ENCODE results near the gene TRPM3.

TRPM3 gene

DNA sequence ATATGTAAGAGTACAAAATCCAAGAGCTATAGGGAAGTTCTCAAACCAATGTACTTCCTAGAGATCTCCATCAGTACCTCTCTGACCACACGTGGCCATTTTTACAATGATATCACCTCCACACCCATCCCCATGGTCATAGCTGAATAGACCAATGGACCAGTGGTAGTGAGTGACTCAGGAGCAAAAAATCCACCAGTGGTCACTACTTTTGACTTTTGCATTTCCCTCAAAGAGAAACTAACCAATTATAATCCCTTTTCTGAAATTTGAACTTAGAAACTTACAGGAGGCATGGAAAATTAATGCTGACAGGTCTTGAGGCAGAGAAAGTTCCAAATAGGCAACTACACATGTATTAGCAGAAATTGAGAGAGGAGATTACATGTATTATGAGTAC lies 238.4 kb downstream of the TRPM3 start:
- H3K4me3 ChIP-seq (IDR thresholded peaks at IDR 0.05; ENCODE audit: insufficient read depth, low read depth, low read length): no peak overlapping the region
- no peak overlapping the region for H3K9ac ChIP-seq
- no peaks in the 10 kb centered on the region for H3K36me3 ChIP-seq (ENCODE audit: insufficient read depth)
- H4K20me1 ChIP-seq (ENCODE audit: insufficient read depth): no peaks in the 10 kb centered on the region
- no peak overlapping the region for H3K4me2 ChIP-seq
- no peak overlapping the region for H3K27ac ChIP-seq
- no peak overlapping the region for H2AFZ ChIP-seq (ENCODE audit: low read depth)
- no peaks in the 10 kb centered on the region for H3K27me3 ChIP-seq (ENCODE audit: insufficient read depth, low read depth)
- TF ChIP-seq, protein P1, sequence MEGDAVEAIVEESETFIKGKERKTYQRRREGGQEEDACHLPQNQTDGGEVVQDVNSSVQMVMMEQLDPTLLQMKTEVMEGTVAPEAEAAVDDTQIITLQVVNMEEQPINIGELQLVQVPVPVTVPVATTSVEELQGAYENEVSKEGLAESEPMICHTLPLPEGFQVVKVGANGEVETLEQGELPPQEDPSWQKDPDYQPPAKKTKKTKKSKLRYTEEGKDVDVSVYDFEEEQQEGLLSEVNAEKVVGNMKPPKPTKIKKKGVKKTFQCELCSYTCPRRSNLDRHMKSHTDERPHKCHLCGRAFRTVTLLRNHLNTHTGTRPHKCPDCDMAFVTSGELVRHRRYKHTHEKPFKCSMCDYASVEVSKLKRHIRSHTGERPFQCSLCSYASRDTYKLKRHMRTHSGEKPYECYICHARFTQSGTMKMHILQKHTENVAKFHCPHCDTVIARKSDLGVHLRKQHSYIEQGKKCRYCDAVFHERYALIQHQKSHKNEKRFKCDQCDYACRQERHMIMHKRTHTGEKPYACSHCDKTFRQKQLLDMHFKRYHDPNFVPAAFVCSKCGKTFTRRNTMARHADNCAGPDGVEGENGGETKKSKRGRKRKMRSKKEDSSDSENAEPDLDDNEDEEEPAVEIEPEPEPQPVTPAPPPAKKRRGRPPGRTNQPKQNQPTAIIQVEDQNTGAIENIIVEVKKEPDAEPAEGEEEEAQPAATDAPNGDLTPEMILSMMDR (conservative IDR thresholded peaks at IDR 0.05; ENCODE audit: low read depth, low read length): no peak
- H3K4me1 ChIP-seq (ENCODE audit: low read depth, poor library complexity, severe bottlenecking): no peaks in the 10 kb centered on the region
- H3K79me2 ChIP-seq (ENCODE audit: insufficient read depth, low read depth): no peaks in the 10 kb centered on the region

DNA sequence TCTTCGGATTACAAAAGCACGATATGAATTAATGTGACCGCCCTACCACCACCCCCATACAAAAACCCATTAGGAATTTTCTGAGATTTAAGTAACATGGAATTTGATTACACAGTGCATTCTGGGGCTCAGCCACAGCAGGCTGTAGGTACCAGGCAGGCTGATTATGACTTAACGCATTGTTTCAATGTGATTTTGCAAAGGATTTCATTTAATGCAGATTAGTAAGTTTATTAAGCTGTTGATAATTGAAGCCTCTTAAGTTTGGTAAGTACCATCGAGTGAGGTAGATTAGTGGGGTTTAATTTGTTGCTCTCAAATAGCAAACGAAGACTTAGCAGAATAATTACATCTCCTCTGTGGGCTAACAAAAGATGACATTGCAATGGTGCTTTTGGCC lies 240.1 kb downstream of the TRPM3 start:
- Histone ChIP-seq H3K4me3 (IDR thresholded peaks at IDR 0.05; ENCODE audit: insufficient read depth, low read depth, low read length) (no peak overlapping the region), H3K4me2 (no peak overlapping the region), H3K4me1 (ENCODE audit: low read depth, poor library complexity, severe bottlenecking) (no peaks in the 10 kb centered on the region), H3K79me2 (ENCODE audit: insufficient read depth, low read depth) (no peaks in the 10 kb centered on the region), H3K27me3 (ENCODE audit: insufficient read depth, low read depth) (no peaks in the 10 kb centered on the region), H2AFZ (ENCODE audit: low read depth) (no peak overlapping the region), H3K27ac (no peak overlapping the region), H3K9ac (no peak overlapping the region), H4K20me1 (ENCODE audit: insufficient read depth) (no peaks in the 10 kb centered on the region), H3K36me3 (ENCODE audit: insufficient read depth) (no peaks in the 10 kb centered on the region)
- TF ChIP-seq, protein P1 (conservative IDR thresholded peaks at IDR 0.05; ENCODE audit: low read depth, low read length): no peak

DNA sequence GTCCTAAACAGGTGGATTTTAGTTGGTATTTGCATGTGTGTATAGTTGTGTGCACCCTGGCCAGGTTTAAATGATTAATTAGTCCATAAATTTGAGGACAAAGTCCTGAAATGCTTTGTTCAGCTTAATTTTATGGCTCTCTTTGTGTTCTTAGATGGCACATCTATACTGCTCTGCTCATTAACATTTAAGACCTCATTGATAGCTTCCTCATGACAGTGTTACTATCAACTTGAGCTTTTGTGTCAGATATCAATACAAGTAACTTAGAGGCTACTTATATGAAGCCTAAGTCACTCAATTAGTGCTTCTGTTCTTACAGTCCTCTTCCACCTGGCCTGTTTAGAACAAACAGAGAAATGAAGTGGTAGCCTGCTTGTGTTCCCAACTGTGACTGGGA lies 240.9 kb downstream of the TRPM3 start:
- no peak overlapping the region for H3K27ac ChIP-seq
- H3K9ac ChIP-seq: no peak overlapping the region
- no peaks in the 10 kb centered on the region for H3K4me1 ChIP-seq (ENCODE audit: low read depth, poor library complexity, severe bottlenecking)
- H3K4me3 ChIP-seq (IDR thresholded peaks at IDR 0.05; ENCODE audit: insufficient read depth, low read depth, low read length): no peak overlapping the region
- no peak overlapping the region for H2AFZ ChIP-seq (ENCODE audit: low read depth)
- no peaks in the 10 kb centered on the region for H4K20me1 ChIP-seq (ENCODE audit: insufficient read depth)
- H3K27me3 ChIP-seq (ENCODE audit: insufficient read depth, low read depth): no peaks in the 10 kb centered on the region
- no peaks in the 10 kb centered on the region for H3K36me3 ChIP-seq (ENCODE audit: insufficient read depth)
- TF ChIP-seq, protein P1 (conservative IDR thresholded peaks at IDR 0.05; ENCODE audit: low read depth, low read length): no peak
- no peak overlapping the region for H3K4me2 ChIP-seq
- no peaks in the 10 kb centered on the region for H3K79me2 ChIP-seq (ENCODE audit: insufficient read depth, low read depth)

DNA sequence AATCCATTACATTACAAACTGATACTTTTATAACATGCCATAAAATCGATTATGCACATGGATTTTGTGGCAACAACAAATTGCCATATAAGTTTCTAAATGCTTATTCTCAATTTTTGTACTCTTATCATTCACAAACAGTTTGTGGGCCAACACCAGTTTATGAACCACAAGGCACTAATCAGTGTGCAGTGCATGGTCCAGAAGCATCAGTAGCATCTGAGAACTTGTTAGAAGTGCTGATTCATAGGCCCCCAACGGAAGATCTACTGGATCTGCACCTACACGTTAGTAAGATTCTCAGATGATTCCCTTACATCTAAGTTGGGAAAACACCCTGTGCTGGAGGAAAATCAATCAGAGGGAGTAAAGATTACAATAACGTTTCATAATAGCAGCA lies 242.8 kb downstream of the TRPM3 start:
- no peaks in the 10 kb centered on the region for H3K36me3 ChIP-seq (ENCODE audit: insufficient read depth)
- H3K27ac ChIP-seq: no peak overlapping the region
- H3K4me2 ChIP-seq: no peak overlapping the region
- H4K20me1 ChIP-seq (ENCODE audit: insufficient read depth): no peaks in the 10 kb centered on the region
- H3K79me2 ChIP-seq (ENCODE audit: insufficient read depth, low read depth): no peaks in the 10 kb centered on the region
- no peaks in the 10 kb centered on the region for H3K27me3 ChIP-seq (ENCODE audit: insufficient read depth, low read depth)
- TF ChIP-seq, protein P1 (conservative IDR thresholded peaks at IDR 0.05; ENCODE audit: low read depth, low read length): no peak
- no peaks in the 10 kb centered on the region for H3K4me1 ChIP-seq (ENCODE audit: low read depth, poor library complexity, severe bottlenecking)
- no peak overlapping the region for H3K4me3 ChIP-seq (IDR thresholded peaks at IDR 0.05; ENCODE audit: insufficient read depth, low read depth, low read length)
- H2AFZ ChIP-seq (ENCODE audit: low read depth): no peak overlapping the region
- no peak overlapping the region for H3K9ac ChIP-seq

DNA sequence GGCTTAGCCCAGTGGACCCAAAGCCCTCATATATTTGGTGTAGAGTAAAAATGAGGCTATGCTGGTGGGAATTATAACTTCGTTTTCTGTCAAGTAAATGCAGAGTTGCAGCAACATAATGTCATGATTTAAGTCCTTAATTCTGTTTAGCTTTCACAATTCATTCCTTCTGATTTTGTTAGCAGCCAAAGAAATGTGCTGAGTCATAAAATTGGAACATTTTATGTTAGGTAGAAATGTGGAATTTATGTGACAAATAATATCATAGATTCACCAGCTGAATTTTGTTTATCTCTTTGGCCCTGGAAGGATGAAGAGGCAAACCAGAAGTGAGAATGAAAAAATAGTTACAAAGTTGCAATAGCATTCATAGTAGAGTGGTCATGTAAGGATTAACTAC lies 247.0 kb downstream of the TRPM3 start:
- H3K27me3 ChIP-seq (ENCODE audit: insufficient read depth, low read depth): no peaks in the 10 kb centered on the region
- H3K4me2 ChIP-seq: no peak overlapping the region
- no peaks in the 10 kb centered on the region for H4K20me1 ChIP-seq (ENCODE audit: insufficient read depth)
- H3K4me3 ChIP-seq (IDR thresholded peaks at IDR 0.05; ENCODE audit: insufficient read depth, low read depth, low read length): no peak overlapping the region
- TF ChIP-seq, protein P1 (conservative IDR thresholded peaks at IDR 0.05; ENCODE audit: low read depth, low read length): no peak
- H3K9ac ChIP-seq: no peak overlapping the region
- H3K36me3 ChIP-seq (ENCODE audit: insufficient read depth): no peaks in the 10 kb centered on the region
- no peak overlapping the region for H3K27ac ChIP-seq
- no peaks in the 10 kb centered on the region for H3K4me1 ChIP-seq (ENCODE audit: low read depth, poor library complexity, severe bottlenecking)
- H2AFZ ChIP-seq (ENCODE audit: low read depth): no peak overlapping the region
- H3K79me2 ChIP-seq (ENCODE audit: insufficient read depth, low read depth): no peaks in the 10 kb centered on the region

Measured in KMS-11 (cell line).